ENCODE results near the gene B4GALNT1. TPM values are rescaled to one million over a fixed set of nuclear protein-coding genes. Genes with fewer than 3 reads are reported as not detected.
"Not testable (repeated sequence)": the region's sequence is repeated elsewhere in the genome, so short reads cannot be mapped to it uniquely, and the experiment has no call there.

B4GALNT1 gene
- total and polyA plus RNA-seq, 2 of the 13 experiments (the other 11 are each of a cell fraction or from before 2014, with no cell fraction given): 4.5 to 5.4 TPM

- BruUV-seq (replicated peaks); H2AFZ ChIP-seq (ENCODE audit: low read length): not testable (repeated sequence)
Measured at GRCh38 chr12:57656408-57656807, 23.4 kb upstream of the B4GALNT1 start.

GRCh38 chr12:57655541-57656240, 22.7 kb upstream of the B4GALNT1 start:
- CTCF ChIA-PET (ENCODE audit: low intra/inter-chr PET ratio, low total read pairs): no interaction called here
- no TSS peak for BruUV-seq (replicated peaks)
- H2AFZ ChIP-seq (ENCODE audit: low read length): no peak overlapping the region
- no peaks in the 10 kb centered on the region for H4K20me1 ChIP-seq (ENCODE audit: insufficient read depth, low read length)
- no peak overlapping the region for H3K4me2 ChIP-seq (ENCODE audit: low read depth, low read length)
- in situ Hi-C loops (cut with HindIII; ENCODE audit: extremely low pct_ligation_motif_present, low pct_unique_long_range_greater_than_20kb): no loop called here
- H3K27me3 ChIP-seq (ENCODE audit: control insufficient read depth in 1 of 2, insufficient read depth in 2 of 2, low read length in 2 of 2): peaks cover 0 to 9% of the 10 kb centered on the region in 2 experiments; a peak in 1 of 5 replicates
- intact Hi-C loops (cut with micrococcal nuclease; ENCODE audit: unreplicated experiment): no loop called here
- no peaks in the 10 kb centered on the region for H3K79me2 ChIP-seq (ENCODE audit: insufficient read depth, low read length)
- 10% methylated on average over 6 of the region's 23 CpGs for WGBS (ENCODE audit: low lambda C conversion rate)
- H3K36me3 ChIP-seq (replicated peaks in 1 of 2; ENCODE audit: control insufficient read depth in 1 of 2, insufficient read depth in 2 of 2, low read length in 2 of 2): no peaks in the 10 kb centered on the region
- ATAC-seq: no peak
- POLR2A ChIA-PET: no interaction called here
- FAIRE-seq: no peak
- no peaks in the 10 kb centered on the region for H3K4me1 ChIP-seq (ENCODE audit: insufficient read depth, low read length)
- no peak for DNase-seq (ENCODE audit: low spot score)
- no peak overlapping the region for H3K4me3 ChIP-seq (replicated peaks in 1 of 3; ENCODE audit: insufficient read depth in 1 of 3, low read depth in 2 of 3, low read length in 3 of 3)
- H3K9me3 ChIP-seq (ENCODE audit: low read length): peaks cover 5% of the 10 kb centered on the region; the same call in 1 of the 2 replicates
- H3K9ac ChIP-seq (ENCODE audit: insufficient read depth, low read depth, low read length): no peak overlapping the region
- no peak overlapping the region for H3K27ac ChIP-seq (ENCODE audit: extremely low read length, insufficient read depth, low read length)
- no peak for TF ChIP-seq WIZ (CRISPR knock-in tag; IDR thresholded peaks at IDR 0.05)
- no peak for TF ChIP-seq SIN3B (IDR thresholded peaks at IDR 0.05; ENCODE audit: low read length)
- TF ChIP-seq NFE2L1 (CRISPR knock-in tag; IDR thresholded peaks at IDR 0.05; ENCODE audit: borderline replicate concordance): no peak
- no peak for TF ChIP-seq XBP1 (CRISPR knock-in tag; IDR thresholded peaks at IDR 0.05)
- no peak for TF ChIP-seq GLMP (CRISPR knock-in tag; IDR thresholded peaks at IDR 0.05; ENCODE audit: borderline replicate concordance)
- TF ChIP-seq GFI1 (CRISPR knock-in tag; IDR thresholded peaks at IDR 0.05; ENCODE audit: borderline replicate concordance): no peak
- TF ChIP-seq ATF6 (CRISPR knock-in tag; conservative IDR thresholded peaks at IDR 0.05): no peak
- TF ChIP-seq ZNF761 (CRISPR knock-in tag; conservative IDR thresholded peaks at IDR 0.05): no peak
- no peak for TF ChIP-seq CREBL2 (CRISPR knock-in tag; IDR thresholded peaks at IDR 0.05; ENCODE audit: borderline replicate concordance)
- TF ChIP-seq UBTF (CRISPR knock-in tag; IDR thresholded peaks at IDR 0.05): no peak
- TF ChIP-seq ZMYM3 (CRISPR knock-in tag; IDR thresholded peaks at IDR 0.05): no peak

More at GRCh38 chr12:57656408-57656807, 23.4 kb upstream of the B4GALNT1 start:
- ATAC-seq; H3K4me3 ChIP-seq (replicated peaks in 1 of 3; ENCODE audit: insufficient read depth in 1 of 3, low read depth in 2 of 3, low read length in 3 of 3); FAIRE-seq; H3K4me1 ChIP-seq (ENCODE audit: insufficient read depth, low read length); H3K36me3 ChIP-seq (replicated peaks in 1 of 2; ENCODE audit: control insufficient read depth in 1 of 2, insufficient read depth in 2 of 2, low read length in 2 of 2); CTCF ChIA-PET (ENCODE audit: low intra/inter-chr PET ratio, low total read pairs); DNase-seq (ENCODE audit: low spot score); H4K20me1 ChIP-seq (ENCODE audit: insufficient read depth, low read length); in situ Hi-C loops (cut with HindIII; ENCODE audit: extremely low pct_ligation_motif_present, low pct_unique_long_range_greater_than_20kb); H3K27ac ChIP-seq (ENCODE audit: extremely low read length, insufficient read depth, low read length); H3K9ac ChIP-seq (ENCODE audit: insufficient read depth, low read depth, low read length); H3K27me3 ChIP-seq (ENCODE audit: control insufficient read depth in 1 of 2, insufficient read depth in 2 of 2, low read length in 2 of 2); H3K9me3 ChIP-seq (ENCODE audit: low read length); intact Hi-C loops (cut with micrococcal nuclease; ENCODE audit: unreplicated experiment); H3K79me2 ChIP-seq (ENCODE audit: insufficient read depth, low read length); H3K4me2 ChIP-seq (ENCODE audit: low read depth, low read length); POLR2A ChIA-PET: not testable (repeated sequence)
- WGBS (ENCODE audit: low lambda C conversion rate): 0% methylated on average over 3 of the region's 4 CpGs
- peak; percentile 21; the same call in 1 of the 2 replicates for TF ChIP-seq MAFF (IDR thresholded peaks at IDR 0.05; ENCODE audit: low read depth, low read length)
- TF ChIP-seq NFYB (CRISPR knock-in tag; IDR thresholded peaks at IDR 0.05): peak; percentile 63
- TF ChIP-seq NFYC (CRISPR knock-in tag; IDR thresholded peaks at IDR 0.05): peak; percentile 57
